Smooth muscle cell (in vitro differentiated cells): Measurements from ENCODE around the gene CFDP1. TPM values are rescaled to one million over a fixed set of nuclear protein-coding genes. Genes with fewer than 3 reads are reported as not detected.

Experiments
- DNase-seq: peaks from one replicate; lab custom pipeline; 2025; ENCODE audit not compliant: unreplicated experiment; lab: John Stamatoyannopoulos, UW
- H2AFZ ChIP-seq: fragments of 200-600 bp; sonication (generic); 2 replicates; pipeline ENCODE4 v1.6.0; 2016; ENCODE audit warnings: antibody characterized with exemption, low read depth, mild to moderate bottlenecking
- H3F3A ChIP-seq: fragments of 200-600 bp; sonication (generic); 2 replicates; pipeline ENCODE4 v1.6.0; 2017; ENCODE audit warnings: antibody characterized with exemption, low read depth
- H3K27ac ChIP-seq: fragments of 200-600 bp; sonication (generic); 2 replicates; pipeline ENCODE4 v1.5.1; 2016; ENCODE audit warnings: low read depth, mild to moderate bottlenecking
- H3K27me3 ChIP-seq: fragments of 200-600 bp; sonication (generic); 2 replicates; pipeline ENCODE4 v1.6.1; 2016; ENCODE audit warnings: low read depth, mild to moderate bottlenecking
- H3K36me3 ChIP-seq: fragments of 200-600 bp; sonication (generic); 2 replicates; pipeline ENCODE4 v1.5.1; 2016; ENCODE audit warnings: low read depth
- H3K4me1 ChIP-seq: fragments of 200-600 bp; sonication (generic); 2 replicates; pipeline ENCODE4 v1.5.1; 2016; ENCODE audit warnings: low read depth
- H3K4me2 ChIP-seq: fragments of 200-600 bp; sonication (generic); 2 replicates; pipeline ENCODE4 v1.6.0; 2016; ENCODE audit warnings: mild to moderate bottlenecking
- H3K4me3 ChIP-seq: fragments of 200-600 bp; sonication (generic); 2 replicates; pipeline ENCODE4 v1.5.1; 2016; ENCODE audit warnings: mild to moderate bottlenecking
- H3K79me2 ChIP-seq: fragments of 200-600 bp; sonication (generic); 2 replicates; pipeline ENCODE4 v1.6.0; 2016; ENCODE audit warnings: low read depth, mild to moderate bottlenecking
- H3K9ac ChIP-seq: fragments of 200-600 bp; sonication (generic); 2 replicates; pipeline ENCODE4 v1.6.0; 2016; ENCODE audit warnings: low read depth
- H3K9me3 ChIP-seq: fragments of 200-600 bp; sonication (generic); replicated peaks from 2 replicates; pipeline ENCODE4 v1.5.1; 2016; ENCODE audit warnings: low read depth
- H4K20me1 ChIP-seq: fragments of 200-600 bp; sonication (generic); 2 replicates; pipeline ENCODE4 v1.6.0; 2016; ENCODE audit warnings: low read depth
- CTCF ChIP-seq: fragments of 200-600 bp; sonication (generic); IDR thresholded peaks from 2 replicates; pipeline ENCODE4 v1.5.1; 2017; ENCODE audit warnings: borderline replicate concordance, mild to moderate bottlenecking, antibody characterized with exemption; ENCODE audit not compliant: insufficient read depth, poor library complexity, severe bottlenecking
- WGBS: methylation state at CpG from one replicate; pipeline ENCODE4 v1.1.7; 2016; ENCODE audit warnings: low lambda C conversion rate; 5-methylcytosine and 5-hydroxymethylcytosine counted together
- polyA plus RNA-seq: library from polyadenylated mRNA; unstranded; fragments of >200 nt; fragmentation: Nextera tagmentation; extraction: Ambion mirVana; gene quantifications from 2 replicates; pipeline ENCODE4 v1.2.1, GENCODE V29; 2016
- total RNA-seq: library from RNA; depleted of rRNA; stranded (reverse); fragments of >200 nt; gene quantifications from 2 replicates; pipeline ENCODE4 v1.2.3, GENCODE V29; 2014

CFDP1 gene
- total and polyA plus RNA-seq, 2 experiments from 2014 or later = 59.0 to 91.0 TPM

GRCh38 chr16:75267631-75268264 lies 165.6 kb downstream of the CFDP1 start:
- Histone ChIP-seq H3K4me3 (no peak overlapping the region), H4K20me1 (peaks cover 23% of the 10 kb centered on the region), H3K4me1 (peaks cover 20% of the 10 kb centered on the region), H3F3A (no peaks in the 10 kb centered on the region), H3K79me2 (peaks cover 34% of the 10 kb centered on the region), H3K9ac (no peak overlapping the region), H3K4me2 (no peak overlapping the region), H3K27ac (no peak overlapping the region), H2AFZ (no peak overlapping the region), H3K36me3 (no peaks in the 10 kb centered on the region), H3K27me3 (no peaks in the 10 kb centered on the region), H3K9me3 (no peaks in the 10 kb centered on the region)
- 65% methylated on average over 10 of the region's 10 CpGs for WGBS
- no peak for TF ChIP-seq CTCF
- DNase-seq = no peak

- Histone ChIP-seq H3K4me2 (peak overlapping the region; percentile 99), H3K9ac (no peak overlapping the region), H3K4me1 (peaks cover 20% of the 10 kb centered on the region), H4K20me1 (peaks cover 31% of the 10 kb centered on the region), H3K79me2 (peaks cover 42% of the 10 kb centered on the region), H3K27me3 (no peaks in the 10 kb centered on the region), H2AFZ (no peak overlapping the region), H3K9me3 (no peaks in the 10 kb centered on the region), H3K36me3 (no peaks in the 10 kb centered on the region), H3K27ac (no peak overlapping the region), H3F3A (no peaks in the 10 kb centered on the region), H3K4me3 (peak overlapping the region; percentile 99)
- no peak for TF ChIP-seq CTCF
- no peak for DNase-seq
- 94% methylated on average over 24 of the region's 27 CpGs for WGBS
Observed at GRCh38 chr16:75266738-75267630, 166.3 kb downstream of the CFDP1 start.

GRCh38 chr16:75265911-75266701 lies 167.2 kb downstream of the CFDP1 start:
- H3K9ac ChIP-seq = peak overlapping the region; percentile 97
- peaks cover 25% of the 10 kb centered on the region for H3K4me1 ChIP-seq
- H3K27me3 ChIP-seq = no peaks in the 10 kb centered on the region
- H3K27ac ChIP-seq = peak overlapping the region; percentile 85
- H3K4me2 ChIP-seq = peak overlapping the region; percentile 99
- H3K4me3 ChIP-seq = peak overlapping the region; percentile 99
- peak; percentile 35 for DNase-seq
- no peaks in the 10 kb centered on the region for H3F3A ChIP-seq
- H3K79me2 ChIP-seq = peaks cover 50% of the 10 kb centered on the region
- TF ChIP-seq CTCF = no peak
- H3K36me3 ChIP-seq = no peaks in the 10 kb centered on the region
- no peaks in the 10 kb centered on the region for H3K9me3 ChIP-seq
- H2AFZ ChIP-seq = peak overlapping the region; percentile 69
- peaks cover 39% of the 10 kb centered on the region for H4K20me1 ChIP-seq
- WGBS = 25% methylated on average over 30 of the region's 62 CpGs
